NB4 (cell line): ENCODE results near the gene THSD4.

Source experiments
- DNase-seq: peaks from one replicate; pipeline ENCODE4 v3.0.0; 2010; ENCODE audit warnings: low read depth
- H3K4me3 ChIP-seq: one replicate; pipeline ENCODE4 v1.5.1; 2011; ENCODE audit warnings: mild to moderate bottlenecking, low read depth, low read length, moderate library complexity
- MYC ChIP-seq: IDR thresholded peaks from 2 replicates; pipeline ENCODE4 v1.6.1; 2011; ENCODE audit warnings: low read depth, low read length
- POLR2A ChIP-seq: IDR thresholded peaks from 2 replicates; pipeline ENCODE4 v1.6.1; 2011; ENCODE audit warnings: mild to moderate bottlenecking; ENCODE audit not compliant: insufficient read length; ENCODE audit errors: extremely low read depth
- TF ChIP-seq, protein P1 (sequence below): IDR thresholded peaks from one replicate; pipeline ENCODE4 v1.5.1; 2012; ENCODE audit warnings: low read depth, low read length
- TF ChIP-seq, protein P2 (sequence below): IDR thresholded peaks from 2 replicates; pipeline ENCODE4 v1.6.1; 2011; ENCODE audit warnings: low read depth, low read length

THSD4 gene

DNA sequence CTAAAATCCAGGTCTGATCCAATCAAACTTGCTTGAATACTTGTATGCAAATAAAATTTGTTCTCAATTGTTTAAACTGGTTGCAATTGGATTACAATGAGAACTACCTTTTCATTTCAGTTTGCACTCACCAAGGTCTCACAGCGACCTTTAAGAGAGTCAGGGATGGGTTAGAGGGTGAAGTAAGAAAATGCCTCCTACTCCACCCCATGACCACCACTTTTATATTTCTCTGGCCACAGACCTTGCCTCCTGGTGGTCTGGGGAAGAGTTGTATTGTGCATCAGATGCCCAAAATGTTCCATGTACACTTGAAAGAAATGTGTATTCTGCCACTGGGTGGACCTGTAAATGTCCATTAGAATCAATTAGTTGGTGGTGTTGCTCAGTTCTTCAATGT, 16.4 kb upstream of the THSD4 start:
- no peak for DNase-seq
- H3K4me3 ChIP-seq, result no peak overlapping the region
- no peak for TF ChIP-seq MYC
- TF ChIP-seq POLR2A, result no peak
- TF ChIP-seq, protein P1, sequence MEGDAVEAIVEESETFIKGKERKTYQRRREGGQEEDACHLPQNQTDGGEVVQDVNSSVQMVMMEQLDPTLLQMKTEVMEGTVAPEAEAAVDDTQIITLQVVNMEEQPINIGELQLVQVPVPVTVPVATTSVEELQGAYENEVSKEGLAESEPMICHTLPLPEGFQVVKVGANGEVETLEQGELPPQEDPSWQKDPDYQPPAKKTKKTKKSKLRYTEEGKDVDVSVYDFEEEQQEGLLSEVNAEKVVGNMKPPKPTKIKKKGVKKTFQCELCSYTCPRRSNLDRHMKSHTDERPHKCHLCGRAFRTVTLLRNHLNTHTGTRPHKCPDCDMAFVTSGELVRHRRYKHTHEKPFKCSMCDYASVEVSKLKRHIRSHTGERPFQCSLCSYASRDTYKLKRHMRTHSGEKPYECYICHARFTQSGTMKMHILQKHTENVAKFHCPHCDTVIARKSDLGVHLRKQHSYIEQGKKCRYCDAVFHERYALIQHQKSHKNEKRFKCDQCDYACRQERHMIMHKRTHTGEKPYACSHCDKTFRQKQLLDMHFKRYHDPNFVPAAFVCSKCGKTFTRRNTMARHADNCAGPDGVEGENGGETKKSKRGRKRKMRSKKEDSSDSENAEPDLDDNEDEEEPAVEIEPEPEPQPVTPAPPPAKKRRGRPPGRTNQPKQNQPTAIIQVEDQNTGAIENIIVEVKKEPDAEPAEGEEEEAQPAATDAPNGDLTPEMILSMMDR, result no peak
- TF ChIP-seq, protein P2, sequence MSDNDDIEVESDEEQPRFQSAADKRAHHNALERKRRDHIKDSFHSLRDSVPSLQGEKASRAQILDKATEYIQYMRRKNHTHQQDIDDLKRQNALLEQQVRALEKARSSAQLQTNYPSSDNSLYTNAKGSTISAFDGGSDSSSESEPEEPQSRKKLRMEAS, result no peak

DNA sequence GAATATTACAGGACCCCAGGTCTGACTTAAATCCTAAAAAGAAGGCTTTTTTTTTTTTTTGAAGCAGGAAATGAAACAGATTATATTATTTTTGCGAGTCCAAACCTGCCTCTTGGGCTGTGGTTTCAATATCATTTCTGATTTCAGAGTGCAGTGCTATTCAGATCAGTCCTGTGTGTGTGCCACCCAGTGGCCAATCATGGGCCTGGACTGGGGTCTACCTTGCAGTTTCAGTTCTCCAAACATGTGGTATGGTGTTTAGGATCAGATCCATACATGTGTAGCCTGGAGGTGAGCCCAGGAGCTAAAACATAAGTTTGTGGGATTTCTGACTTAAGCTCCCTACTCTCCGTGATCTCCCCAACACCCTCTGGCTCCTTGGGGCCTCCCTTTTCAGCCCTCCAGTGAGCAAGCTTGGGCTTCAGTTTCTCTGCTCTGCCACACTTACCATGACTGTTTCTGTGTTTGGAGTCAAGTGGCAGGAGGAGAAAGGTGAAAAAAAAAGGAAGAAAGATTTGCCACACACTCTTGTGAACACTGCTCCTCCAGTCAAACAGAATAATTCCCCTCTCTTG, 12.1 kb upstream of the THSD4 start:
- no peak overlapping the region for H3K4me3 ChIP-seq
- peak; percentile 22 for DNase-seq

DNA sequence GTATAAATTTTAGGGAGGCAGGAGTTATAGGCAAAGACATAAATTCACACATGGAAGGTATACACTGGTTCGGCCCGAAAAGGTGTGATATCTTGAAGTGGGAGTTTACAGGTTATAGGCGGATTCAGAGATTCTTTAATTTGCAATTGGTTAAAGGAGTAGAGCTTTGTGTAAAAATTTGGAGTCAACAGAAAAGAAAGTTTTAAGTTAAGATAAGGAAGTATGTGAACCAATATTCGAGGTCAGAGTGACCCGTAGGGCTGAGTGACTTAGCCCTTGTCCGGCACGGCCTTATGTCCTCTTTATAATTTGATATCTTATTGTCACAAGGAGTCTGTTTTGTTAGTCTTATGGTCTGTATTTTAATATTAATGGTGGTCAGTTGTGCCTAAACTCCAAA, 10.6 kb upstream of the THSD4 start:
- no peak for TF ChIP-seq POLR2A
- TF ChIP-seq, protein P1, result no peak
- no peak for TF ChIP-seq MYC
- TF ChIP-seq, protein P2, result no peak
- no peak overlapping the region for H3K4me3 ChIP-seq
- no peak for DNase-seq

More for the DNA sequence above, 12.1 kb upstream of the THSD4 start:
- no peak for TF ChIP-seq POLR2A
- TF ChIP-seq, protein P1, result peak; percentile 43

DNA sequence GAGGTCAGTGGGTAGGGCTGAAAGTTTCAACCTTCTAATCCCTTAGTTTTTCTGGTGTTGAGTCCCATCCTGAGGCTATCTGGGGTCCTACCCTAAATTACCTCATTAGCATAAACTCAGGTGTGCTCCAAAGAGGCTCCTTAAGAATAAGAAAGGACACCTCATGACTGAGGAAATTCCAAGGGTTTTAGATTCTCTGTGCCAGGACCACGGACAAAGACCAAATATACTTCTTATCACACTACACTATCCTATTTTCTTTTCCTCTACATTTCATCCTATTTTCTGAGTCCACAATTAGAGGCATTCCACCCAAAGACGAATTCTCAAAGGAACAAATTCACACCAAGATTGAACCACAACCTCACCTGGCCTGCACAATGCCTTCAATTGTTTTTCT, 9.8 kb upstream of the THSD4 start:
- no peak for DNase-seq
- TF ChIP-seq POLR2A, result no peak
- TF ChIP-seq, protein P2, result no peak
- no peak overlapping the region for H3K4me3 ChIP-seq

DNA sequence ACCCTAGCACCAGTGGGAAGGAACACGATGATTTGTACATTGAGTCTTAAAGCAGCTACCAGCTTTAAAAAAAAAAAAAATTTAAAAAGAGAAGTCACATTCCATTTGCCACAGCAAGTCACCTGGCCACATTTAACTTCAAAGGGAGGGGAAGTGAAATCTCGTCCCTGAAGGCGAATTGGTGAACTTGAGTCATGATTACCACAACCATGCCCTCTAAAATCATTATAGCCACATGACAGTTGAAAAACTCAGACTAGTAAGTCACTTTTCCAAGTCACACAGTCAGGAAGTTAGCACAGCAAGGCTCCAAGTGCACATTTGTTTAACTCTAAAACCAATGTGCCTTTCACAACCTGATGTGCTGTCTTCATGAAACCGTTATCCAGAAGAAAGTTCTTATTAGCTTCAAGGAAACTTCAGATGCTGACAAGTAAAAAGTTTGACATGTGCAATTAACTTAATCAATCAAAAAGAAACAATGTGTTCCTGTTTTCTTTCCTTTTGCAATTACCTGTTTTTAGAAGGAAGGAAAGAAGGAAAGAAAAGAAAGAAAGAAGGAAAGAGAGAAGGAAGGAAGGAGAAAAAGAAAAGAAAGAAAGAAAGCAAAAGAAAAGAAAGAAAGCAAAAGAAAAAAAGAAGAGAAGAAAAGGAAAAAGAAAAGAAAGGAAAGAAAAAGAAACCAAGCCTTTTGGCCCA, 8.3 kb upstream of the THSD4 start:
- TF ChIP-seq, protein P2, result no peak
- no peak for TF ChIP-seq MYC
- TF ChIP-seq POLR2A, result no peak
- TF ChIP-seq, protein P1, result no peak
- DNase-seq, result peak; percentile 17
- H3K4me3 ChIP-seq, result no peak overlapping the region

DNA sequence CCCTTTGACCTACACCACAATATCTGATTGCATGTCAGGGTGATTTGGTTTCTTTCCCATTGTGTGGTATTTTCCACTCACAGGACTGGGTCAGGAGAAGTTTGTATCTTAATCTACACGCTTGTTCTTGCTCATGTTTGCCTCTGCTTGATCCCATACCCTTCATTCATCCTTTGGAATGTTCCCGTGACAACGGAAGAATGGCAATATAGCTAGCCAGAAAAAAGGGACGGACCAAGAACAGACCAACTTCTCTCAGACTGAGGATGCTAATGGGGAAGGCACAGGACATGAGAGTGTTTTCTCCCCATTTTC, 7.8 kb upstream of the THSD4 start:
- no peak for DNase-seq
- TF ChIP-seq MYC (no peak), POLR2A (no peak)
- TF ChIP-seq, protein P2, result no peak
- TF ChIP-seq, protein P1, result no peak
- no peak overlapping the region for H3K4me3 ChIP-seq
